NCI-H187 (cell line): Measurements from ENCODE around the gene H2BW2.
"Not testable (repeated sequence)": the region's sequence is repeated elsewhere in the genome, so short reads cannot be mapped to it uniquely, and the experiment has no call there.

ENCODE experiments used
- DNase-seq, 2 experiments: peaks; one replicate each; lab custom pipeline; 2025; lab: John Stamatoyannopoulos, UW

The H2BW2 gene

DNA sequence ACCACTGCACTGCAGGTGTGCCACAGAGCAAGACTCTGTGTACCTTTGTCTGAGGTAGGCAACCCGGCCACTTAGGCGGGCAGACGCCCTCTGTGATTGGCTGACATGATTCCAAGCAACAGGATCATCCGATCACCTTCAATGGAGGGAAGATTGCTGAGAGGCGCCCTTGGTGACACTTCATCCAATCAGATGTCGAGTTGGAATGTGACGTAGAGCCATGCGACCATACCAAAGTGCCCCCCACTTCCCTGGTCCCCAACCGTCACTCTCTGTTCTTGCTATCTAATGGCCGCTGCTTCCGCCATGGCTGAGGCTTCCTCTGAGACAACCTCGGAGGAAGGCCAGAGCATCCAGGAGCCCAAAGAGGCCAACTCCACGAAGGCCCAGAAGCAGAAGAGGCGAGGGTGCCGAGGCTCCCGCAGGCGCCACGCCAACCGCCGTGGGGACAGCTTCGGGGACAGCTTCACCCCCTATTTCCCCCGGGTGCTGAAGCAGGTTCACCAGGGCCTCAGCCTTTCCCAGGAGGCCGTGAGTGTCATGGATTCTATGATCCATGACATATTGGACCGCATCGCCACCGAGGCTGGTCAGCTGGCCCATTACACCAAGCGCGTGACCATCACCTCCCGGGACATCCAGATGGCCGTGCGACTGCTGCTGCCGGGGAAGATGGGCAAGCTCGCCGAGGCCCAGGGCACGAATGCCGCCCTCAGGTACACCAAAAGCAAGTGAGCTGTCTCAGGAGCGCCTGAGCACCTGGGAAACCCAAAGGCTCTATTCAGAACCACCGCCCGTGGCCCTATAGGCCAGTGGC lies at the start of gene H2BW2:
TSS of gene H2BW2 (plus strand) at position 268 of the 817 bp plus-strand sequence. CDS start at position 307, 39 bp downstream.
- DNase-seq: no peak

DNA sequence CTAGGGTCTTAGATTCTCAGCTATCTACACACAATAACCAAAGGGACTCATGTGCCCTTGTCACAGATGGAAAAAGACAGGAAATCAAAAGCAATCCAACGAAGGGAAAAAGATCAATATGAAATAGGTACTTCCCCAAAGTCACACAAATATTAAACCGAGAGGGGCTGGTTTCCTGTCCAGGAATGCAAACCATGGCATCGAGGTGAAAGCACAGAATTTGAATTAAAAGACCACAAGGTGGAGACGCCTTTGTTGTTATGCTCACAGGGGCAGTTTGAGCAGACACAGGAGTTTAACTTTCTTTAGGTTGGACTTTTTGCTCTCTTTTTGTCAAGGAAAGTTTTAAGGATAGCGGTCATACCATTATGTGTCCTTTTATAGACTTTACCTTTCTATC lies 40.5 kb upstream of the H2BW2 start:
- DNase-seq: no peak

- DNase-seq: no peak
These were observed 30.9 kb upstream of the H2BW2 start for GRCh38 chrX:104008831-104009230.

- DNase-seq: no peak
These were observed 26.6 kb upstream of the H2BW2 start for GRCh38 chrX:104013158-104013557.

DNA sequence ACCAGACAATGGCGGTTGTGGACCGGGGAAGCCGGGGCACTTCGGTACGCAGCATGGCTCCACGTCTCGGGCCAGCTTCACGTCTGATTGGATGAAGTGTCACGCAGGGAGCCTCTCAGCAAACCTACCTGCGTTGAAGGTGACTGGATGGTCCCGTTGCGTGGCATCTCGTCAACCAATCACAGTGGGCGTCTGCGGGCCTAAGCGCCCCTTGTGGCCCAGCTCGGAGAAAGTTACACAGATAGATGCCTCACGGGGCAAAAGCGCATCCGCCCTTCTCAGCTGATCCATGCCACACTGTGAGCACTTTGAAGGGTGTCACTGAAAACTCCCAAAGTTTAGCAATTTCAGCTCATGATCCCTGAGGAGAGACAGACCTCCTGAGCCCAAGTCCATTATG lies 26.1 kb upstream of the H2BW2 start, which contains the start of gene H2BW1:
TSS of gene H2BW1 (minus strand) at position 103 of the 400 bp plus-strand sequence. CDS start 132 bp downstream, outside the sequence.
- DNase-seq: no peak

DNA sequence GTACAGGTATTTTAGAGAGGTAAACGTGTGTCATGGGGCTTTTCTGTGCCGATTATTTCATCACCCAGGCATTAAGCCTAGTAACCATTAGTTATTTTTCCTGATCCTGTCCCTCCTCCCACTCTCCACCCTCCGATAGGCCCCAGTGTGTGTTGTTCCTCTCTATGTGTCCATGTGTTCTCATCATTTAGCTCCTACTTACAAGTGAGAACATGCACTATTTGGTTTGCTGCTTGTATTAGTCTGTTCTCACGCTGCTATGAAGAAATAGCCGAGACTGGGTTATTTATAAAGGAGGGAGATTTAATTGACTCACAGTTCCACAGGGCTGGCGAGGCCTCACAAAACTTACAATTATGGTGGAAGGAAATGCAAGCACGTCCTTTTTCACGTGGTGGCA lies 24.2 kb upstream of the H2BW2 start:
- not testable (repeated sequence) for DNase-seq

DNA sequence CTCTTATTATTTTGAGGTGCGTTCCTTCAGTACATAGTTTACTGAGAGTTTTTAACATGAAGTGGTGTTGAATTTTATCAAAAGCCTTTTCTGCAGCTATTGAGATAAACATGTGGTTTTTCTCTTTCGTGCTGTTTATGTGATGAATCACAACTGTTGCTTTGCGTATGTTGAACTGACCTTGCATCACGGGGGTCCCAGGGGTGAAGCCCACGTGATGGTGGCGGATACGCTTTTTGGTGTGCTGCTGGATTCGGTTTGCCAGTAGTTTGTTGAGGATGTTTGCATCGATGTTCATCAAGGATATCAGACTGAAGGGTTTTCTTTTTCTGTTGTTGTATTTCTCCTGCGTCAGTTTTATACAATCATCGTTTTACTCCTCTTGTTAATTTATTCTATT lies 21.6 kb upstream of the H2BW2 start:
- no peak for DNase-seq

DNA sequence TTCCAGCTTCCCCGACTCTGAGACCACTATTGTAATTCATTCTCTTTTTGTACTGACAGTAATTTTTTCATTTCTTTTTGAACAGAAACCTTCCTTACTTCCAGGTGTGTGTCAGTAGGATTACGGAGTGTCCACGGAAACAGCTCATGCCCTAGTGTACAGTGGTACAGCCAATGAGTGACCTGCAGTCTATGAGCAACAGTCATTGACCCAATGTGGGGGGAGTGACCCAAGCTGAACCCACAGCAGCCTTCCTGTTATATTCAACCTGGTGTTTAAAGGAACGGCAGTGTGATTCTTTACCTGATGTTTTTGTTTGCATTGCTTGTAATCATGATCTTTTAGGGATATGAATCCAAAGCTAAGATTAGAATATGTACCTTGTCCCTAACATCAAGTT lies 1.2 kb downstream of the H2BW2 start:
- DNase-seq: no peak

GRCh38 chrX:104045642-104046041 lies 5.9 kb downstream of the H2BW2 start:
- DNase-seq: no peak

GRCh38 chrX:104047171-104047570 lies 7.4 kb downstream of the H2BW2 start:
- DNase-seq: no peak

GRCh38 chrX:104054956-104055355 lies 15.2 kb downstream of the H2BW2 start:
- DNase-seq: not testable (repeated sequence)

DNA sequence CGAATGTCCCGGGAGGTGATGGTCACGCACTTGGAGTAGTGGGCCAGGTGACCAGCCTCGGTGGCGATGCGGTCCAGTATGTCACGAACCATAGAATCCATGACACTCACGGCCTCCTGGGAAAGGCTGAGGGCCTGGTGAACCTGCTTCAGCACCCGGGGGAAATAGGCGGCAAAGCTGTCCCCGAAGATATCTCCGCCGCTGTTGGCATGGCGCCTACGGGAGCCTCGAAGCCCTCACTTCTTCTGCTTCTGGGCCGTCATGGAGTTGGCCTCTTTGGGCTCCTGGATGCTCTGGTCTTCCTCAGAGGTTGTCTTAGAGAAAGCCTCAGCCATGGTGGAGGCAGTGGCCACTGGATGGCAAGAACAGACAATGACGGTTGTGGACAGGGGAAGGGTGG lies 22.9 kb downstream of the H2BW2 start:
- not testable (repeated sequence) for DNase-seq

DNA sequence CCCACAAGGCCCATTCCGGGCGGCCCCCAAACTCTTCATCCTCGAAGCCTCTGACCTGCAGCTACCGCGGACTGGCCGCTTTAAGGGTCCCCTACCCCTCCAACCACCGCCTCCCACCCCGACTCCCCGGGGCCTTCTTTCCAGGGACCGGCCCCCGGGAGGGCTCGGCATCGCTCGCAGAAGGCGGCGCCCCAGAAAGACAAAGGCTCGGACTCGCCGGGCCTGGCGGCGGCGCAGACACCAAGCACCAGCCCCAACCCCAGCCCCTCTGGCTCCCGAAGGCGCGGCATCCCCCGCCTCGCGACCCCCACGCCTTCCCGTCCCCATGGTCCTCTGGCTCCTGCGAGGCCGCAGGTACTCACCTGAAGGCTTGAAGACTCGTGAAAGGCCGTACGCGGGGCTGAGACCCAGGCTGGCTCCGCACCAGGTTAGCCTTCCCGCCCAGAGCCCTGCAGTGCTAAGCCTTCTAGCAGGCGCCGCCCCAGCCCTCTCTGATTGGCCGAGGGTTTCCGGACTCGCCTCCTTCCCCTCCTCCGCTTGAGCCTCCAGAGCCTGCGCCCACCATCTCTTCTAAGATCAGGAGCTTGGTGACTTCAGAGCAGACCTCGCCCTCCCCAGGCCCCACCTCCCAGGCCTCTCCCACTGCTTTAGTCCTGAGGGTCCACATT lies 36.2 kb downstream of the H2BW2 start, which contains the start of gene TMSB15C:
TSS of gene TMSB15C (minus strand) at position 459 of the 668 bp plus-strand sequence.
- not testable (repeated sequence) for DNase-seq

DNA sequence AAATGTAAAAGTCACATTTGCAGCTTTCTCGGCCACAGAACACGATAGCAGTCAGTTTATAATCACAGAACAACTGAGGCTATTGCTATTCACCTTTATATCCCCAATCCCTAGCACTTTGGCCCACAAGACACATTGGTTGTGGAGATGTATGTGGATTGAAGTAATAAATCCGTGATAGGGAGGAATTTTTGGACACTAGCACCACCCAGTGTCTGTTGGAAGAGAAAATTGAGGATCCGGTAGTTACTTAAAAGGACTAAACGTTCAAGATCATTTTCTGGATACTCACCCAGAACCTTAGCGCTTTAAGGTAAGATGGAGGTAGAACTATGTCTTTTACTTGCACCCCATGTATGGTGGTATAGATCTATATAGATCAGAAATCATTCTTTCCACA lies 38.1 kb downstream of the H2BW2 start:
- DNase-seq: not testable (repeated sequence)

DNA sequence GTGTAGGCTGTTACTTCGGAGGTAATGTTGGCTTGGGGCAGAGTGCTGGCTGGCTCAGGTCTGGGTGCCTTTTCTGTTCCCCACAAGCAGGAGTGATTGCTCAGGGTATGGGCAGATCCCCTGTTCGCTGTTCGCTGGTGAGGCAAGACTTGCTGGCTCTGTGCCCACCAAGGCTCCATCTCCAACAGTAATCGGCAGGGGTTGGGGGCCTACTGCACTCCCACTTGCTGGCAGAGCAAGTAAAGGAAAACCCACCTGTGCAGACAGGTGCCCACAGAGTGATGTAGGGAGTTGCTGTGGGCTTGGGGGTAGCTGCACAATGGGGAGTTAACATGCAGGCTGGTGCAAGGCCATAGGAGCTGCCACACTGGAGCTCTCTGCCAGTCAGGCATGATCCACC lies 44.3 kb downstream of the H2BW2 start:
- no peak for DNase-seq

GRCh38 chrX:104084534-104085277 lies 45.0 kb downstream of the H2BW2 start:
- DNase-seq: no peak

GRCh38 chrX:104085477-104085876 lies 45.7 kb downstream of the H2BW2 start:
- DNase-seq: no peak

DNA sequence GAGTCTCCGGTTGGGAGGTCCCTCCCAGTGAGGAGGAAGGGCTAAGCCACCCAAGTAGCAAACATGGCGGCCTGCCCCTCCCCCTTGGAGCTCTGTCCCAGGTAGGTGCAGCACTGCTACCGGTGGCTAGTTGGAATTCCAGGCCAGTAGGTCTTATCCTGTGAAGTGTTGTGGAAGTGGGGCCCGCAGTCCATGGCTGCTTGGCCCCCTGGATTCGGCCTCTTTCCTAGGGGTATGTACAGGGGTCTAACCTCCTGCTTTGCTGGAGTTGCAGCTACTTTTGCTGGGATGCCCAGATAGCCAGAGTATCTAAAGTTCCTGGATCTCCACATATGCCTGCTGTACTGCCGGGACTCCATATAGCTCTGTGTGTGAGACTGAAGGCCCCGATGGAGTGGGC lies 46.2 kb downstream of the H2BW2 start:
- no peak for DNase-seq
